NT2/D1 (cell line): ENCODE results near the gene ABCC4.

Experiments used
- DNase-seq: peaks from one replicate; pipeline ENCODE4 v3.0.0-alpha.2; 2011; ENCODE audit warnings: low read depth, low spot score
- H3K27me3 ChIP-seq: 2 replicates; pipeline ENCODE4 v1.6.0; 2011; ENCODE audit warnings: mild to moderate bottlenecking; ENCODE audit not compliant: insufficient read length, insufficient read depth
- H3K36me3 ChIP-seq: 2 replicates; pipeline ENCODE4 v1.6.1; 2011; ENCODE audit warnings: mild to moderate bottlenecking, low read length, mixed read lengths; ENCODE audit not compliant: insufficient read depth, insufficient read length
- H3K4me1 ChIP-seq: 2 replicates; pipeline ENCODE4 v1.5.1; 2011; ENCODE audit not compliant: insufficient read depth, insufficient read length
- H3K4me3 ChIP-seq: 2 replicates; pipeline ENCODE4 v1.5.1; 2011; ENCODE audit warnings: low read depth; ENCODE audit not compliant: insufficient read length
- H3K9ac ChIP-seq: 2 replicates; pipeline ENCODE4 v1.6.0; 2011; ENCODE audit warnings: low read depth; ENCODE audit not compliant: insufficient read length
- H3K9me3 ChIP-seq: 2 replicates; pipeline ENCODE4 v1.5.1; 2011; ENCODE audit warnings: mild to moderate bottlenecking, low read length; ENCODE audit not compliant: insufficient read depth
- SUZ12 ChIP-seq: IDR thresholded peaks from 2 replicates; pipeline ENCODE4 v1.6.1; 2011; ENCODE audit not compliant: insufficient read length, insufficient read depth; ENCODE audit errors: extremely low read depth
- YY1 ChIP-seq: IDR thresholded peaks from 2 replicates; pipeline ENCODE4 v1.6.1; 2011; ENCODE audit not compliant: insufficient read length, insufficient read depth
- ZNF274 ChIP-seq: IDR thresholded peaks from 2 replicates; pipeline ENCODE4 v1.6.1; 2011; ENCODE audit warnings: mild to moderate bottlenecking, low read depth, low read length

The ABCC4 gene

DNA sequence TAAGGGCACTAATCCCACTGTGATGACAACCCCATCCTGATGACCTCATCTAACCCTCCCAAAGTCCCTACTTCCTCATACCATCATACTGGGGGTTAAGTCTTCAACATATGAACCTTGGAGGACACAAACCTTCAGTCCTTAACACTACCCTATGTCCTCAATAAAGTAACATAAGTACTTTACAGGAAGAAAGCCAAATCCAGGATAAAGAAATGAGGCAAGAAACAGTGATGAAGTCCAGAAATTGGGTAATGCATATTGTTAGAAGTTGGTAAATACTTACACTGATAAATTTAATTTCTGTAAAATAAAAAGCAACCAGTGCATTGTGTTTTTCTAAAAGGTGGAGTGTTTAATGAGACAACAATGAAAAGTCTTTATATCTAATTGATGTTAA, 304.1 kb downstream of the ABCC4 start:
- H3K4me1 ChIP-seq: no peaks in the 10 kb centered on the region
- no peak overlapping the region for H3K9ac ChIP-seq
- no peak overlapping the region for H3K4me3 ChIP-seq
- no peaks in the 10 kb centered on the region for H3K36me3 ChIP-seq
- TF ChIP-seq YY1: no peak
- no peak for TF ChIP-seq ZNF274
- TF ChIP-seq SUZ12: no peak
- no peaks in the 10 kb centered on the region for H3K27me3 ChIP-seq
- H3K9me3 ChIP-seq: no peaks in the 10 kb centered on the region
- DNase-seq: no peak

DNA sequence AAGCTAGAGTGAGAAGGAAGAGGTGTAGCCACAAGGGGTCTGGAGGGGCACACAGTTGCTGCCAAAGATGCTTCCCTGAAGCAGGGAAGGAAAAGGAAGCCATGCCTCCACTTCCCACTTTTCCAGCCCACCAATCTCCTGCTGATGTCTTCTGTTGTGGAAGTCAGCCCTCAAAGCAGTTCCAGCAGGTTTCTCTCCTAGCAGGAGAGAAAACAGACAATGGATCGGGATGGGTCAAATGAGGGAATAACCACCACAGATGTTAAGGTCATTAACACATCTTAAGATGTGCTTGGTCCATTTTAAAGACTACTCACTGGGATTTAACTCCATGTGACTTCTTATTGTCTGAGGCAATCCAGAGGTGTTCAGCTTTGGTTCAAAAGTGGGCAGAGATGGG, 304.8 kb downstream of the ABCC4 start:
- Histone ChIP-seq H3K4me3 (no peak overlapping the region), H3K36me3 (no peaks in the 10 kb centered on the region), H3K9ac (no peak overlapping the region), H3K4me1 (no peaks in the 10 kb centered on the region), H3K9me3 (no peaks in the 10 kb centered on the region), H3K27me3 (no peaks in the 10 kb centered on the region)
- TF ChIP-seq YY1 (no peak), ZNF274 (no peak), SUZ12 (no peak)
- peak; percentile 79 for DNase-seq

GRCh38 chr13:94994506-94994905, 306.7 kb downstream of the ABCC4 start:
- no peaks in the 10 kb centered on the region for H3K4me1 ChIP-seq
- no peak overlapping the region for H3K9ac ChIP-seq
- no peak for TF ChIP-seq YY1
- TF ChIP-seq SUZ12: no peak

GRCh38 chr13:94993616-94994015, 307.6 kb downstream of the ABCC4 start:
- Histone ChIP-seq H3K9me3 (no peaks in the 10 kb centered on the region), H3K36me3 (no peaks in the 10 kb centered on the region), H3K4me3 (no peak overlapping the region), H3K9ac (no peak overlapping the region), H3K4me1 (no peaks in the 10 kb centered on the region), H3K27me3 (no peaks in the 10 kb centered on the region)
- DNase-seq: no peak
- TF ChIP-seq ZNF274: no peak
- no peak for TF ChIP-seq SUZ12
- no peak for TF ChIP-seq YY1

More at GRCh38 chr13:94994506-94994905, 306.7 kb downstream of the ABCC4 start:
- Histone ChIP-seq H3K4me3 (no peak overlapping the region), H3K36me3 (no peaks in the 10 kb centered on the region), H3K9me3 (no peaks in the 10 kb centered on the region), H3K27me3 (no peaks in the 10 kb centered on the region)
- DNase-seq: no peak

GRCh38 chr13:94992036-94992960, 309.0 kb downstream of the ABCC4 start:
- Histone ChIP-seq H3K9ac (no peak overlapping the region), H3K27me3 (no peaks in the 10 kb centered on the region), H3K4me3 (no peak overlapping the region), H3K9me3 (no peaks in the 10 kb centered on the region), H3K4me1 (no peaks in the 10 kb centered on the region), H3K36me3 (no peaks in the 10 kb centered on the region)
- TF ChIP-seq YY1 (no peak), SUZ12 (no peak), ZNF274 (no peak)
- DNase-seq: no peak

DNA sequence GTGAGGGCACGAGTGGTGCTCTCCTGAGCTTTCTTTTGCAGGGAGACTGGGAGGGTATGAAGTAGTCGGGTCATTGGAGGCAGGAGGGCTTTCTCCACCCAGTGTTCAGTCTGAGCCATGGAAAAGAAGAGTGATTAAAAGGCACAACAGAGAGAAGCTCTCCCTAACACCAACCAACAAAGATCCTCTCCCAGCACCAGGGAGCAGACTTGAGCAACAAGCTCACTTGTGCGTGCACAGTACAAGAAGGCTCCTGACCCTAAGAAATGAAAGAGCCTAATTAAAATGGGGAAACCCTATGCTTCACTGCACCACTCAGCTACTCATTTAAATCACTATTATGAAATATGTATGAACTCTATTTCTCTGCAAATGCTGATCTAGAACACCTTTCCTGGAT, 312.6 kb downstream of the ABCC4 start:
- TF ChIP-seq ZNF274 (no peak), SUZ12 (no peak), YY1 (no peak)
- no peak overlapping the region for H3K9ac ChIP-seq
- H3K36me3 ChIP-seq: no peaks in the 10 kb centered on the region
- no peak for DNase-seq
- no peaks in the 10 kb centered on the region for H3K9me3 ChIP-seq
- no peaks in the 10 kb centered on the region for H3K27me3 ChIP-seq
- H3K4me3 ChIP-seq: no peak overlapping the region
- H3K4me1 ChIP-seq: no peaks in the 10 kb centered on the region

DNA sequence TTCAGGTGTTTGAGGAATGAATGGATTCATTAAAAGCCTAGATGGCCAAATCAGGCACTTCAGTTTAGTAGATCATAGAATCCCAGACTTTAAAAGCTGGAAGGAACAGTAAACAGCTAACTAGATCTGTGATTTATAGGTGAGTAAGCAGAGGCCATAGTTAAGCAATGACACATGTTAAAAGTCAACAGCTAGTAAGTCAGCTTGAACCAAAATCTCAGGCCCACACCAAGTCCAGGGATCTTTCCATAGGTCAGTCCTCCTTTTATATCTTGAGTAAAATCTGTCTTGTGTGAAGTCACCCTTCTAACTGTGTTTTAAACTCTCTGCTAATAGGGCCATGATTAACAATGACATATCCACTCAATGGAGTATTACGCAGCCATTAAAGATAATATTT, 313.4 kb downstream of the ABCC4 start:
- Histone ChIP-seq H3K9ac (no peak overlapping the region), H3K9me3 (no peaks in the 10 kb centered on the region), H3K27me3 (no peaks in the 10 kb centered on the region), H3K4me1 (no peaks in the 10 kb centered on the region), H3K4me3 (no peak overlapping the region), H3K36me3 (no peaks in the 10 kb centered on the region)
- no peak for DNase-seq
- no peak for TF ChIP-seq ZNF274
- TF ChIP-seq YY1: no peak
- no peak for TF ChIP-seq SUZ12
